NCI-H2227 (cell line): ENCODE measurements around the gene ANKRD44.

Experiments
- DNase-seq: peaks from one replicate; lab custom pipeline; 2025; ENCODE audit not compliant: unreplicated experiment; lab: John Stamatoyannopoulos, UW

Gene ANKRD44

DNA sequence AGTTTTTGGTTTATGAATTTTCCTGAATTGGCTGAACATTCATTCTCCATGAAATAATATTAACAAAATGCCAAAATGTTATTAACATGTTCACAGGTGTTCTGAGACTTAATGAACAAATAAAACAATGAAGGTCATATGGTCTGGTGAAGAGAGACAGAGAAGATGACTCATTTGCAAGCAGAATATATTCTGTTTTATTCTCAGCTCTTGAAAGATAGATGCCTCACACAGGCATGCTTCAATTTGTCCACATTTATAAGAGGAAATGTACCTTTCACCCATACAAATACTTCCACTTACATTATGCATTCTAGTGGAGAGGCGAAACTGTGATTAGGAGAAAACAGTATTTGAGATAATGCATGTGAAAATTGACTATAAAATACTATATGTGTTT lies 308.7 kb downstream of the ANKRD44 start:
- DNase-seq = no peak

GRCh38 chr2:196995757-196996314 lies 314.7 kb downstream of the ANKRD44 start:
- DNase-seq = no peak

DNA sequence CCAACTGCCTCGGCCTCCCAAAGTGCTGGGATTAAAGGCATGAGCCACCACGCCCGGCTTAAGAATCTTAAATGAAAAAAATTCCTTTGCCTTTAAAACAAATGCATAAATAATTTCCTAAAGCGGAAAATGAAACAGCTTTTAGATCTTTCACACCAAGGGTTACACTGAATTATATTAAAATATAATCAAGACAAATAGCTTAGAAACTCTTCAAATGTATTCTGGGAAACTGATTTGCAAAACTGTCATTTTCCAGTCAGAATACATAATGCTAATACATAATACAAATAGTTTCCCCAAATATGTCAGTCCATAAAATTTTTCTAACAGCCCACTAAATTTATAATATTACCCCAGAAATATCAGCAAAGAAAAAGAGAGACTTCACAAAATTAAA lies 315.8 kb downstream of the ANKRD44 start:
- DNase-seq = no peak

DNA sequence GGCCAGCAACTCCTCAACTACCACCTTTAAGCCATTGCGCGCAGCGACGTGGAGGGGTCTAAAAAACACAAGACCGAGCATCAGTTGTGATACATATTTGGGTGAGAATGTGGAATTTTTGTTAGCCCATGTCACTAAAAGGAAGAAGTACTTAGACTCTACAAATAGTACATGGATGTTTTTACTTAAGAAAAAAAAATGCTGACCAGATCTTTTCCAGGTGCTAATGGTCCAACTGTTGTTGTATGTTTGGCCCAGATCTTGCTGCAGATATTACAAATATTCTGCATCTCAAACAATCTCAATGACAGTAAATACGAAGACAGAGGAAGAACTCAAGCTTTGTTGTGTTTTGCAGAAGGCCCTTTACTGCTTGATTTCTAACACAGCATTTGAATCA lies 317.0 kb downstream of the ANKRD44 start:
- DNase-seq = no peak

- no peak for DNase-seq
Observed at GRCh38 chr2:196992466-196992865, 318.1 kb downstream of the ANKRD44 start.

GRCh38 chr2:196990788-196991461 lies 319.7 kb downstream of the ANKRD44 start:
- DNase-seq = no peak

- DNase-seq = no peak
Observed at GRCh38 chr2:196990092-196990491, 320.5 kb downstream of the ANKRD44 start.

DNA sequence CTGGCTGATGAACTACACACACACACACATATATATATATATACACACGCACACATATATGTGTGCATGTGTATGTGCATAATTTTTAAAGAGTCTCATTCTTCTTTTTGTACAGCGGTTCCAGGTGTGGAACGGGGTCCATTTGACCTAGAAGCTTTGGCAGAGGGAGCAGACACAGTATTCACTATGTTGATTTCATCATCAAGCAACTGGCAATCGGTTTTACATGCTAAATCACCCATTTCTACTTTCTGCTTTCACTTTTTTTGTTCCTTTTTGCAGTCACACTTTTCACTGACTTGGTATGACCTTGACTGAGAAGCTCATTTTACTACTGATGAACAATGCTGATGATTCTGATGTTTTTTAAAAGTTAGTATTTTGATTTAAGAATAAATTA lies 321.1 kb downstream of the ANKRD44 start:
- DNase-seq = no peak

DNA sequence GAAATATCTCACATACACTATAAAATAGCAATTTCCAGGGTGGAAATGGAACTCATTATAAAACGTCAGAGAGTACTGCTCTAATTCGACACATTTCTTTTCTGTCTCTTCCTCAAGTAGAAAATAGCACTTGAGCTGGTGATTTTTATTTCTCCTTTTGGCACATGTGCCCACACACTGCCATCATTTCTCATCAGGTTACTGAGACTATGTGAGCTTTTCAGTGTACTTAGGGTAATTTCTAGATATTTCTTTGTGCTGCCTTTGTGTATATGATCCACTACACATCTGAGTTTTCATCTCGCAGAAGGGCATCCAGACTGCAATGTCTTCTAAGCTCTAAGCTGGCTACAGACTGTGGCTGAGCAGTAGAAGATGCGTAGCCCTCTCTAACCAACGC lies 321.9 kb downstream of the ANKRD44 start:
- DNase-seq = peak; percentile 53

DNA sequence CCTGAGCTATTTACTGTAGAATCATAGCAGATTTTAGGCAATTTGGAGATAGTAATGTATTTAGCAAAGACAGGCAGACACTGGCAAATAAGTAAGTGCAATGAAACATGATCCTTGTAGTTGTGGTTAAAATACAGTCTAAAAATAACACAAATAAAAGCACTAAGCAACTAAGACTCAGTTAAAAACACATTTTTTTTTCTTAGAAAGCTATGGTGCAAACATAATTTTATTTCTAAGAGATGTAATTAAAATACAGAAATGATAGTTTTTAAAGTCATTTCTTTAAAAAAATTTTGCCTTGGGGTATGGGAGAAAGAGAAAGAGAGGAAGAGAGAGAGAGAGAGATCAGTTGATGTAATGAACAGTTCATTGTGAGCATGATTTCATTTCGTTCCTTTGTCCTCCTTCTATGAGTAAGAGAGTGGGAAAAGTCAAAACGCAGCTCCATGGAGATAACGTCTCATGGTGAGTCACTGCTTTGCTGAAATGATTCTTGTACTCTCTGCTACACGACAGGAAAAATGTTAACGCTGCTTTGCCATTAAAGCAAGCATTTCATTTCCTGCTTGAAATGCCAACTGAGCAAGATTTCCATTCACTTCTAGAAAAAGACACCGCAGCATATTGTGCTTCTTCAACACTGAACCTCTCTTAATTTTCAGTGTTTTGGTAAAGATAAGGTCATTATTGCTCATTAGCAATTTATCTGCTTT lies 322.8 kb downstream of the ANKRD44 start:
- DNase-seq = peak; percentile 71

GRCh38 chr2:196987298-196987648 lies 323.3 kb downstream of the ANKRD44 start:
- peak; percentile 48 for DNase-seq

- DNase-seq = no peak
Observed at GRCh38 chr2:196985511-196986183, 324.9 kb downstream of the ANKRD44 start.

- DNase-seq = no peak
Observed at GRCh38 chr2:196984903-196985302, 325.7 kb downstream of the ANKRD44 start.

- no peak for DNase-seq
Observed at GRCh38 chr2:196983934-196984333, 326.6 kb downstream of the ANKRD44 start.

- DNase-seq = peak; percentile 86
Observed at GRCh38 chr2:196980473-196980872, 330.1 kb downstream of the ANKRD44 start.

DNA sequence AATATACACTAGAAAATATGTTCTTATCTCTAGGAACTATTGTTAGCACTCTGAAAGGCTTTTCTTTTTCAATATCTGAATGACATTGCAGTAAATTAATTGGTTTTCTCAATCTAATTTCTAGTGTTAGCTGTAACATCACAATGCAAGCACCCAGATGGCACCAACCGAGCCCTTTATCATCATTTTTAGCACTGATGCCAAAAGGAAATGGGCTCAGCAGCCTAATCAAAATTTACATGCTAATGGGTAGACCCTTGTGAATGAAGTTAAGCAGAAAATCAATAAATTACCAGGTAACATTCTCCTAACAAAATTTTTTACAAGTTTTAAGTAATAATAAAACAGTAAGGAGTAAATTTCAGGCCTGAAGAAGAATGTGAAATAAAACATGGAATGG lies 330.6 kb downstream of the ANKRD44 start:
- DNase-seq = no peak

- DNase-seq = no peak
Observed at GRCh38 chr2:196977507-196977906, 333.1 kb downstream of the ANKRD44 start.

GRCh38 chr2:196974970-196975369 lies 335.6 kb downstream of the ANKRD44 start:
- no peak for DNase-seq

GRCh38 chr2:196971574-196972279 lies 338.9 kb downstream of the ANKRD44 start:
- peak; percentile 28 for DNase-seq

DNA sequence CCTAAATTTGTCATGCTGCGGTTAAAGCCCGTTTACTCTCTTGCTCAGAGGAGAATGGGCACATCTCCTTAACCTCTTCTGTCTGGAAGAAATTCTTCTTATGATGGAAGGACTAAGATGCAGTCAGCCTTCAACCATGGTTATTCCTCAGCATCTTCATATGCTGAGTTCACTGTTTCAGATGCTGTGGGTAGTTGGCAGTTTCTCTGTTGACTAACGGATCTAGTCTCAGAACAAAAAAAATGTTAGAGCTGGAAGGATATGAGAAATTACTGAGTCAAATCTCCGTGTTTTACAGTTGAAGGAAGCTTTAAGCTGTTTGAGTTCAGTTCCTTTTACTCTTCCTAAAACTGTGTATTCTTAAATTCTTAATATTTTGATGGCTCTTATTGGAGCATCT lies 340.5 kb downstream of the ANKRD44 start:
- no peak for DNase-seq

GRCh38 chr2:196968516-196968915 lies 342.1 kb downstream of the ANKRD44 start:
- DNase-seq = no peak
